DMS153 treated with DMSO at 0.1 percent for 48 hours (cell line): Measurements from ENCODE around the gene PLEKHO1.
"Not testable (repeated sequence)": the region's sequence is repeated elsewhere in the genome, so short reads cannot be mapped to it uniquely, and the experiment has no call there.

Experiments used
- DNase-seq: peaks from one replicate; lab custom pipeline; 2025; ENCODE audit not compliant: unreplicated experiment; lab: John Stamatoyannopoulos, UW

Gene PLEKHO1

DNA sequence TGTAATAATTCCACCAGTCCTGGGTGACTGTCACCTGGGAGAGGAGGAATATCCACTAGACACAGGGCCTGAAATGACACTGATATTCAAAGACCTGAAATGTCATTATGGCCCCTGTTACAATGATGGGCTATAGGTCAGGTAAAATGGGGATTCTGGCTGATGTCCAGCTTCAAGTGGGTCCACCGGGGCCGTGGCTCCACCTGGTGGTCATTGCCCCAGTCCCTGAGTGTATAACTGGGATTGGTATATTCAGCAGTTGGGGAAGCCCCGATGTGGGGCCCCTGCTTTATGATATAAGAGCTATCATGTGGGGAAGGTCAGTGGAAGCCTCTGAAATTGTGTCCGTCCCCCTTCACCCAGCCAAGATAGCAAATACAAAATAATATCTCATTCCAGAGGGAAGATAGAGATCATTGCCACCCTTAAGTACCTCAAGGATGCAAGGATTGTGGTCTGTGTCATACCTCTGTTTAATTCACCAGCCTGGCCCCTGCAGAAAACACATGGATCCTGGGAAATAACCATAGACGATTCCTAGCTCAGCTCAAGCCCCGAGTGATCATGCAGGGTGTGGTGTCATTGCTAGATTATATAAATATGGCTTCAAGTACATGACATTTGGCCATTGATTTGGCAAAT is 19.4 kb downstream of the PLEKHO1 start:
- DNase-seq: peak; percentile 50

DNA sequence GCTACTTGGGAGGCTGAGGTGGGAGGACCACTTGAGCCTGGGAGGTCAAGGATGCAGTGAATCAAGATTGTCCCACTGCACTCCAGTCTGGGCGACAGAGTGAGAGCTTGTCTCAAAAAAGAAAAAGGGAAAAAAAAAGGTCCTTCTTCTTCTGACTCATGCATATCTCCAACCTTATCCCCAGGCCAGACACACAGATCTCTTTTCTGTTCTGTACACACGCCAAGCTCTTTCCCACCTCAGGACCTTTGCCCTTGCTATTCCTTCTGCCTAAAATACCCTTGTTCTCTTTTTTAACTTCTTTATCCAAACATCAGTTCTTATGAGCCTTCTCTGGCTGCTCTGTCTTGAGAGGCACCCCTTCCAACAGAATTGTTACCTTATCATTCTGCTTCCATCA is 22.1 kb downstream of the PLEKHO1 start:
- DNase-seq: no peak

- DNase-seq: no peak
Measured at GRCh38 chr1:150173141-150173585, 23.4 kb downstream of the PLEKHO1 start.

GRCh38 chr1:150176593-150176992 is 26.9 kb downstream of the PLEKHO1 start:
- DNase-seq: no peak

DNA sequence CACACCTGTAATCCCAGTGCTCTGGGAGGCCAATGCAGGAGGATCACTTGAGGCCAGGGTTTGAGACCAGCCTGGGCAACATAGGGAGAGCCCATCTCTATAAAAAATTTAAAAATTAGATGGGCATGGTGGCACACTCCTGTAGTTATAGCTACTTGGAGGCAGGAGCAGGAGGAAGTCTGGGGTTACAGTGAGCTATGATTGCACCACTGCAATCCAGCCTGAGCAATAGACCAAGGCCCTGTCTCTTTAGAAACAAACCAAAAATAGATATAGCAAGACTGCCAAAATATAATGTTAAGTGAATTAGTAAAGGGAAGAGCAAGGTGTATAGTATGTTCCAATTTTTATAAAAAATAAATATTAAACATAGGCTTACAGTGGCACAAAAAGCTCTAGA is 28.8 kb downstream of the PLEKHO1 start:
- no peak for DNase-seq

DNA sequence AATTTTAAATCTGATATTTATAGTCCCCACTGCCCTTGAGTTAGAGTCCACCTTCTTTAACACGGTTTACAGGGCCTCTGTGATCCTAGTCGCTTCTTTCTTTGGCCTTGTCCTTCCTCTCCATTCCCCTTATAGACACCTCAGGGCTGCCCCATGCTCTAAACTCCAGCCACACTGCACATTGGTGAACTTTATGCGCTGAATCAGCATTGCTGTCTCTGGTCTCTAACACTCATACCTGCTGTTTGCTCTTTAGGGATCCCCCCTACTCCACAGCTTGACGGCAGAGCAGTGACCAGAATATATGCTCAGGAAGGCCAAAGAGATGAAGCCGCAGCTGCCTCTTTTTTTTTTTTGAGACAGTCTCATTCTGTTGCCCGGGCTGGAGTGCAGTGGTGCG is 30.2 kb downstream of the PLEKHO1 start:
- DNase-seq: no peak

DNA sequence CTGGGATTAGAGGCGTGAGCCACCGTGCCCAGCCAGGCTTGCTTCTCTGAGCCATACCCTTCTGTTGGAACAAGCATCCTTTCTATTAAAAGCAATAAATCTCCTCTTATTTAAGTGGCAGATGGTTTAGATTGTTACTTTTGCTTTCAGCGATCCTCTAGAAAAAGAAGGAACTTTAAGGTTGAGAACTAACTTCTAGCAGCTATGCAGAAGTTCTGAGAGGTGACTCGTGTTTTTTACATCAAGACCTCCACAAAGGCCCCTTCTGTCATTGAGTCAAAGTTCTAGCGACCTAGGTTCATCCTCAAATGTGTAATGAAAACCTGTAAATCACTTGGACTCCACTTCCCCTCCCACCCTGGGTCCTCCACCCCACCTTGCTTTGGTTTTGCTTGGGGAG is 30.8 kb downstream of the PLEKHO1 start:
- no peak for DNase-seq

- DNase-seq: no peak
Measured at GRCh38 chr1:150182247-150182646, 32.5 kb downstream of the PLEKHO1 start.

DNA sequence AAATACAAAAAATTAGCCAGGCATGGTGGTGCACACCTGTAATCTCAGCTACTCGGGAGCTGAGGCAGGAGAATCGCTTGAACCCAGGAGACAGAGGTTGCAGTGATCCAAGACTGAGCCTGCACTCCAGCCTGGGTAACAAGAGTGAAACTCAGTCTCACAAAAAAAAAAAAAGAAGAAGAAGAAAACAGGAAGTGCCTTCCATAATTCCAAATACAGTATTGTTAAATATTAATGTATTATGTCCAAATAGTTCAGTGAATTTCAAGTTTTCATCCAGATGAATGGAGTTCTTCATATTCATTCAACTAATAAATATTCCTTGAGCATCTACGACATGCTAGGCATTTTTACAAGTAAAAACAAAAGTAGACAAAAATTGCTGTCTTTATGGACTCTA is 33.3 kb downstream of the PLEKHO1 start:
- no peak for DNase-seq

- DNase-seq: no peak
Measured at GRCh38 chr1:150185481-150185880, 35.8 kb downstream of the PLEKHO1 start.

GRCh38 chr1:150186438-150186788 is 36.7 kb downstream of the PLEKHO1 start:
- not testable (repeated sequence) for DNase-seq

DNA sequence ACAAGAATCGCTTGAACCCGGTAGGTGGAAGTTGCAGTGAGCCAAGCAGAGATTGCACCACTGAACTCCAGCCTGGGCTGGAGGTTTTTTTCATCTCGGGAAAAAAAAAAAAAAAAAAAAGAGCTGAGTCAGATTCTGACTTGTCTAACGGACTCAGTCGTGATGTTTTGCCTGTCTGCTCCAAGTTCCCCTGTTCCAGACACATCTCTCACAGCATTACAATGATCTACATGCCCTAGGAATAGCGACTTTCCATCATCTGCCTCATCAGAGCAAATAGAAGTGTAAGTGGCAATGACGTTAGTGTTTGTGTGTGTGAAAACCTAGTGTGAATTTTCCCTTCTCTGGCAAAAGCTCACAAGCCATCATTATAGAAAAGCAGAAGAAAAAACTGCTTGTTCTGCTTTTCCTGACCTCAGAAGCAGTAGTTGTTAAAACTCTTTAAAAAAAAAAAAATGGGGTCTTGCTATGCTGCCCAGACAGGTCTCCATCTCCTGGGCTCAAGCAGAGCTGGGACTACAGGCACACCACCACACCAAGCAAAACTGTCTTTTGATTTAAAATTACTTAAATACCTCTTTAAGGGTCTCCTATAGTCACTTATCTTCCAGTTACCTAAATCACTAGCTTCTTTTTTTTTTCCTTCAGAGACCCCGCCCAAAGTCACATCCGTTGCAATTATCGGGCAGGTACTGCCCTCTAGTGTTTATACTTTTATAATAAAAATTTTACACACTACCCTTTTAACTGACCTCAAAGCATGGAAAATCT is 37.3 kb downstream of the PLEKHO1 start:
- DNase-seq: peak; percentile 62

GRCh38 chr1:150187560-150187931 is 37.8 kb downstream of the PLEKHO1 start:
- no peak for DNase-seq

- DNase-seq: no peak
Measured at GRCh38 chr1:150192012-150192411, 42.3 kb downstream of the PLEKHO1 start.

DNA sequence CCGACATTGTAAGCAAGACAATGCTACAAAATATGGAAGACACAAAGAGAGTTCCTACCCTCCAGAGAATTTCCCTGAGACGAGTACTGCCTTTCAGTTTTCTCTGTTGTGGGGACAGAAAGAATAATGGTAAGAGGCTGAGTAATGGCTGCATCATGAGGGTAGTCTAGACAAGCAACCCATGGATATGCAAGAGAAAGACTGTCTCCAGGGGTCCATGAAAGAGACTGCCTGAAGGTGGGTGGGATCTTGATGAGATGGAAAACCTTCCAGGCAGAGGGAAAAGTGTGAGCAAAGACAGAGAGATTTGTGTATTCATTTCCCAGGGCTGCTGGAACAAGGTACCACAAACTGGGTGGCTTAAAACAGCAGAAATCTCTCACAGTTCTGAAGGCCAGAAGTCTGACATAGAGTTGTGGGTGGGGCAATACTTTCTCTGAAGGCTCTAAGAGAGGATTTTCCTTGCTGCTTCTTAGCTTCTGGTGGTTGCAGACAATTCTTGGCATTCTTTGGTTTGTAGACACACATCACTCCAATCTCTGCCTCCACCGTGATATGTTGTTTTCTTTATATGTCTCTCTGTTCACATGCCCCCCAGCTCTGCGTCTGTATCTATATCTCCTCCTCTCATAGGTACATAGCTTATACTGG is 44.8 kb downstream of the PLEKHO1 start:
- DNase-seq: no peak

- DNase-seq: no peak
Measured at GRCh38 chr1:150196417-150196816, 46.7 kb downstream of the PLEKHO1 start.

- no peak for DNase-seq
Measured at GRCh38 chr1:150207281-150207971, 57.7 kb downstream of the PLEKHO1 start.

GRCh38 chr1:150208460-150208859 is 58.7 kb downstream of the PLEKHO1 start:
- DNase-seq: not testable (repeated sequence)
